Daoy (cell line): ENCODE data around the gene FBN1. TPM values are rescaled to one million over a fixed set of nuclear protein-coding genes. Genes with fewer than 3 reads are reported as not detected.
A peak's percentile ranks its signal among the peaks of the same experiment; 100 is the strongest.

Experiments used
- DNase-seq: peaks from one replicate; pipeline ENCODE4 v3.0.0-alpha.2; 2015; ENCODE audit warnings: low read depth
- total RNA-seq: library from RNA; depleted of rRNA; stranded (reverse); fragments of >200 nt; shearing (Covaris generic); gene quantifications from 2 replicates; pipeline ENCODE4 v1.2.3, GENCODE V29; 2014

Gene FBN1
- total RNA-seq, 1 experiment from 2014 or later = 73.7 TPM

- DNase-seq = no peak
Measured at GRCh38 chr15:48581219-48581618, 64.3 kb downstream of the FBN1 start.

GRCh38 chr15:48580736-48581135, 64.8 kb downstream of the FBN1 start:
- no peak for DNase-seq

GRCh38 chr15:48579945-48580671, 65.4 kb downstream of the FBN1 start:
- no peak for DNase-seq

- no peak for DNase-seq
Measured at GRCh38 chr15:48578965-48579364, 66.5 kb downstream of the FBN1 start.

GRCh38 chr15:48577469-48577868, 68.0 kb downstream of the FBN1 start:
- no peak for DNase-seq

- no peak for DNase-seq
Measured at GRCh38 chr15:48574187-48574586, 71.3 kb downstream of the FBN1 start.

GRCh38 chr15:48573780-48574179, 71.7 kb downstream of the FBN1 start:
- DNase-seq = no peak

- DNase-seq = no peak
Measured at GRCh38 chr15:48572823-48573222, 72.7 kb downstream of the FBN1 start.

GRCh38 chr15:48571510-48571909, 74.0 kb downstream of the FBN1 start:
- no peak for DNase-seq

GRCh38 chr15:48570822-48571221, 74.7 kb downstream of the FBN1 start:
- DNase-seq = no peak

GRCh38 chr15:48569591-48570302, 75.8 kb downstream of the FBN1 start:
- DNase-seq = no peak

- DNase-seq = peak; percentile 53
Measured at GRCh38 chr15:48566668-48567067, 78.8 kb downstream of the FBN1 start.

- DNase-seq = peak; percentile 82
Measured at GRCh38 chr15:48565560-48566482, 79.7 kb downstream of the FBN1 start.

GRCh38 chr15:48564690-48565089, 80.8 kb downstream of the FBN1 start:
- DNase-seq = no peak

- peak; percentile 55 for DNase-seq
Measured at GRCh38 chr15:48563934-48564333, 81.6 kb downstream of the FBN1 start.

GRCh38 chr15:48560321-48561051, 85.0 kb downstream of the FBN1 start:
- no peak for DNase-seq

GRCh38 chr15:48559285-48559684, 86.2 kb downstream of the FBN1 start:
- DNase-seq = peak; percentile 82

GRCh38 chr15:48558226-48558625, 87.3 kb downstream of the FBN1 start:
- DNase-seq = no peak

GRCh38 chr15:48557335-48557734, 88.2 kb downstream of the FBN1 start:
- no peak for DNase-seq

GRCh38 chr15:48556159-48556897, 89.2 kb downstream of the FBN1 start:
- no peak for DNase-seq
